Measurements from ENCODE around the gene ZDHHC13. TPM values are rescaled to one million over a fixed set of nuclear protein-coding genes. Genes with fewer than 3 reads are reported as not detected.

The ZDHHC13 gene
- total RNA-seq, 2 donors from 2014 or later: 26.0 to 29.6 TPM

DNA sequence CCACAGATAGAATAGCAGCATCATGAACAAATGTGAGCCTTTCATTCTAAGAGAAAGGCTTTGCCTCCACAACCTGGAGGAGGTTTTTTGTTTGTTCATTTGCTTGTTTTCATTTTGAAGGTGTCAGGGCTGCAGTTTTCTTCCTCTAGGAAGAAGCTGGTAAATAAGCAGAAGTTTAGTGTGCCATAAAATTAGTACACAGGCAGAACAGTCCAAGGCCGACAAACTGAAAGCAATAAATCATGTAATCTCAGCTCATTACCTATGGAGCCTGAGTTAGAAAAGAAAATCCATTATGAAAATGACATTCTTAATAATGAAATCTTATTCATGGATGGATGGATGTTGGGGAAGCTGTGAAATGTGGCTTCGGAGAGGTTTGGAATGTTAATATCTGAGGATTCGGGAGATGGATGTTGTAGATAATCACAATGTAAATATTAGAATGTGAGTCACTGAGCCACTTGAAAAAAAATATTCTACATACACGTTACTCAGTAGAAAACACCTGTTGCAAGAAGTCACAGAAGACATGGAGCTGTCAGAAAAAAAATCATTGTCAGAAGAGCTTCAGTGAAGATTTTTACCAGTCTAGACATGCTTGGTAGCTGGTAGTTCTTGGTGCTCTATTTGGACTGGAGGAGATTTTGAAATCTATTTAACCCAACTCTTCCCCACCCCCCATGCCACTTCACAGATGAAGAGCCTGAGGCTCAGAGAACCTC, 15.0 kb upstream of the ZDHHC13 start:
- Mint-ChIP-seq H3K36me3 (ENCODE audit: low read depth) (no peaks in the 10 kb centered on the region), H3K4me1 (no peaks in the 10 kb centered on the region), H3K9me3 (no peaks in the 10 kb centered on the region), H3K27ac (no peak overlapping the region), H3K4me3 (no peak overlapping the region), H3K27me3 (ENCODE audit: insufficient read depth) (peaks cover under 1% of the 10 kb centered on the region)
- no peaks in the 10 kb centered on the region for H3K9me3 ChIP-seq (ENCODE audit: control insufficient read depth, low read length)
- WGBS, 2 experiments (ENCODE audit: insufficient coverage in 1 of 2, insufficient read length in 1 of 2): 95 to 100% methylated on average over 2 to 4 of the region's 4 CpGs
- no peak overlapping the region for H3K9ac ChIP-seq (ENCODE audit: extremely low read depth, low read length, poor library complexity, severe bottlenecking)
- no peak overlapping the region for H3K4me3 ChIP-seq (ENCODE audit: low read length)
- no peaks in the 10 kb centered on the region for H3K36me3 ChIP-seq (ENCODE audit: control insufficient read depth, insufficient read depth, low read length)
- no peak for DNase-seq
- H3K27ac ChIP-seq (ENCODE audit: low read depth, low read length): no peak overlapping the region
- H3K27me3 ChIP-seq (ENCODE audit: control insufficient read depth, insufficient read depth, low read length, poor library complexity, severe bottlenecking): peaks cover 5% of the 10 kb centered on the region
- no peaks in the 10 kb centered on the region for H3K4me1 ChIP-seq (ENCODE audit: control insufficient read depth, insufficient read depth, low read length)
- TF ChIP-seq, protein P1, sequence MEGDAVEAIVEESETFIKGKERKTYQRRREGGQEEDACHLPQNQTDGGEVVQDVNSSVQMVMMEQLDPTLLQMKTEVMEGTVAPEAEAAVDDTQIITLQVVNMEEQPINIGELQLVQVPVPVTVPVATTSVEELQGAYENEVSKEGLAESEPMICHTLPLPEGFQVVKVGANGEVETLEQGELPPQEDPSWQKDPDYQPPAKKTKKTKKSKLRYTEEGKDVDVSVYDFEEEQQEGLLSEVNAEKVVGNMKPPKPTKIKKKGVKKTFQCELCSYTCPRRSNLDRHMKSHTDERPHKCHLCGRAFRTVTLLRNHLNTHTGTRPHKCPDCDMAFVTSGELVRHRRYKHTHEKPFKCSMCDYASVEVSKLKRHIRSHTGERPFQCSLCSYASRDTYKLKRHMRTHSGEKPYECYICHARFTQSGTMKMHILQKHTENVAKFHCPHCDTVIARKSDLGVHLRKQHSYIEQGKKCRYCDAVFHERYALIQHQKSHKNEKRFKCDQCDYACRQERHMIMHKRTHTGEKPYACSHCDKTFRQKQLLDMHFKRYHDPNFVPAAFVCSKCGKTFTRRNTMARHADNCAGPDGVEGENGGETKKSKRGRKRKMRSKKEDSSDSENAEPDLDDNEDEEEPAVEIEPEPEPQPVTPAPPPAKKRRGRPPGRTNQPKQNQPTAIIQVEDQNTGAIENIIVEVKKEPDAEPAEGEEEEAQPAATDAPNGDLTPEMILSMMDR (conservative IDR thresholded peaks at IDR 0.05): no peak

DNA sequence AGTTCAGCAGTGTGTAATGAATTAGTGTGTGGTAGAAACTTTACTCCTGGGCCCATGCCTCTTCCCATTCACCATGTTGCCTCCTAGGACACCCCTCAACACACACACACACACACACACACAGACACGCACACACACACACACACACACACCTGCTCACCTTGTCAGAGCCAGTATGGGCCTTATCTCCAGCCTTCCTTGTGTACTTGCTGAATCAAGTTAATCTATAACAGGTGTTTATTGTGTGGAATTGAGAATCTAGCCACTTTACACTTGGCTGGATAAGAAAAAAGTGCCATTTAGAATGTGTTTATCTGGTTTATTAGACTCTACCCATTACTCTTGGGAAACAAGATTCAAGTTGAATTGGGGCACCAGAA, 14.5 kb upstream of the ZDHHC13 start:
- no peak overlapping the region for H3K4me3 ChIP-seq (ENCODE audit: low read length)
- no peaks in the 10 kb centered on the region for H3K27me3 Mint-ChIP-seq (ENCODE audit: insufficient read depth)
- no peak overlapping the region for H3K4me3 Mint-ChIP-seq
- no peaks in the 10 kb centered on the region for H3K27me3 ChIP-seq (ENCODE audit: control insufficient read depth, insufficient read depth, low read length, poor library complexity, severe bottlenecking)
- H3K9me3 ChIP-seq (ENCODE audit: control insufficient read depth, low read length): no peaks in the 10 kb centered on the region
- no peaks in the 10 kb centered on the region for H3K36me3 ChIP-seq (ENCODE audit: control insufficient read depth, insufficient read depth, low read length)
- H3K27ac ChIP-seq (ENCODE audit: low read depth, low read length): no peak overlapping the region
- no peaks in the 10 kb centered on the region for H3K36me3 Mint-ChIP-seq (ENCODE audit: low read depth)
- H3K4me1 ChIP-seq (ENCODE audit: control insufficient read depth, insufficient read depth, low read length): no peaks in the 10 kb centered on the region
- TF ChIP-seq, protein P1 (conservative IDR thresholded peaks at IDR 0.05): no peak
- H3K4me1 Mint-ChIP-seq: no peaks in the 10 kb centered on the region
- WGBS, 2 experiments (ENCODE audit: insufficient coverage in 1 of 2, insufficient read length in 1 of 2): 88% methylated on average over 1 of the region's 1 CpG; no CpG with 5 or more reads in 1 of the 2 experiments
- H3K27ac Mint-ChIP-seq: no peak overlapping the region
- no peak overlapping the region for H3K9ac ChIP-seq (ENCODE audit: extremely low read depth, low read length, poor library complexity, severe bottlenecking)
- no peak for DNase-seq
- H3K9me3 Mint-ChIP-seq: no peaks in the 10 kb centered on the region

DNA sequence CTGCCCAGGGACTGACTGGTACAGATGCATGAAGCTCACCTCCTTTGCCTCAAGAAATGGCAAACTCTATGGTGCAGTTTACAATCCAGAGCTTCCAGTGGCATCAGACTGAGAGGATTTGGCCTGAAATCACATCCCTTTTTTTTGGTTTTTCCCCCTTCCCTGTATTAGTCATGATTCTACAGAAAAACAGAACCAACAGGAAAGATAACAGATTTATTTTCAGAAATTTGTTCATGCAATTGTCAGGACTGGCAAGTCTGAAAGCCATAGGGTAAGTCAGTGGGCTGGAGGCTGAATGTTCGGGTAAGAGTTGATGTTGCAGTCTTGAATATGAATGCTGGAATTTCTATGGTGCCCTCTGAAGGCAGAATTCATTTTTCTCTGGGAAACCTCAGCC, 12.0 kb upstream of the ZDHHC13 start:
- Histone ChIP-seq H3K27me3 (ENCODE audit: control insufficient read depth, insufficient read depth, low read length, poor library complexity, severe bottlenecking) (no peaks in the 10 kb centered on the region), H3K27ac (ENCODE audit: low read depth, low read length) (no peak overlapping the region), H3K4me1 (ENCODE audit: control insufficient read depth, insufficient read depth, low read length) (no peaks in the 10 kb centered on the region), H3K9ac (ENCODE audit: extremely low read depth, low read length, poor library complexity, severe bottlenecking) (no peak overlapping the region), H3K4me3 (ENCODE audit: low read length) (no peak overlapping the region), H3K9me3 (ENCODE audit: control insufficient read depth, low read length) (no peaks in the 10 kb centered on the region), H3K36me3 (ENCODE audit: control insufficient read depth, insufficient read depth, low read length) (no peaks in the 10 kb centered on the region)
- TF ChIP-seq, protein P1 (conservative IDR thresholded peaks at IDR 0.05): no peak
- no peak for DNase-seq
- Mint-ChIP-seq H3K27me3 (ENCODE audit: insufficient read depth) (no peaks in the 10 kb centered on the region), H3K4me1 (no peaks in the 10 kb centered on the region), H3K36me3 (ENCODE audit: low read depth) (no peaks in the 10 kb centered on the region), H3K27ac (no peak overlapping the region), H3K9me3 (no peaks in the 10 kb centered on the region), H3K4me3 (no peak overlapping the region)
- 86 to 94% methylated on average over 1 of the region's 1 CpG for WGBS, 2 experiments (ENCODE audit: insufficient coverage in 1 of 2, insufficient read length in 1 of 2)
